Loucy (cell line): ENCODE results near the gene RAD50.

Source experiments
- EZH2phosphoT487 ChIP-seq: fragments of 200-600 bp; IDR thresholded peaks from 2 replicates; pipeline ENCODE4 v1.6.1; 2018; ENCODE audit warnings: antibody characterized with exemption, mild to moderate bottlenecking, moderate library complexity, borderline replicate concordance
- TF ChIP-seq, protein P1 (sequence below): fragments of 200-600 bp; sonication (generic); conservative IDR thresholded peaks from 2 replicates; pipeline ENCODE4 v1.5.1; 2014; ENCODE audit warnings: mild to moderate bottlenecking, antibody characterized with exemption, low read length

DNA sequence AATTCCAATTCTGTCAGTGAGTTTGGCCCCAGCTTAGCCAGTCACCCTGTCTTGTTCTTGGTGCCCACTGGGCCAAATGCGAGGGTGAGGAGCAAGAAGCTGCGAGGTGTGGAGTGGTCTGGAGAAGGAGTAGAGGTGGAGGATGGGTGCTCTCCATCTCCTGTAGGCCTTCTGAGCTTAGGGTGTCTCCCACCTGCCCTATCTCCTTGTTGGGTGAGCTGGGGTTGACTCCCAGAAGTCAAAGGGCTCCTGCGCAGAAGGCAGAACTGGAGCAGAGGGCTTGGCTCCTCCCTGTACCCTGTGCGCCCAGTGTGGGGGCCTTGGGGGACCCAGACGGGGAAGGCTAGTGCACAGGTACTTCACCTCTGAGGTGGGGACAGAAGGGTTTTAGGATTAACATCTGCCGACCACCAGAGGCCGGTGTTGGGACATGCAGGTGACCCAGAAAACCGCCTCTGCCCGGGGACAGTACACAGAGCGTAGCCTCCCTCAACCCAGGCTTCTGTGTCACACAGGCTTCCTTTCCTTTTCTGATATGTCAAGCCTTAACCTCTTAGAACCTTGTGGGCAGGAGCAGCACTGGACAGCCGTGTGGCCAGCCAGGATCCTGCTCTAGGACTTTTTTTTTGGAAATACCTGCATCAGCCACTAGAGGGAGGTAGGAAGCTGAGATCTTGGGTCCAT lies 30.3 kb upstream of the RAD50 start:
- TF ChIP-seq, protein P1, sequence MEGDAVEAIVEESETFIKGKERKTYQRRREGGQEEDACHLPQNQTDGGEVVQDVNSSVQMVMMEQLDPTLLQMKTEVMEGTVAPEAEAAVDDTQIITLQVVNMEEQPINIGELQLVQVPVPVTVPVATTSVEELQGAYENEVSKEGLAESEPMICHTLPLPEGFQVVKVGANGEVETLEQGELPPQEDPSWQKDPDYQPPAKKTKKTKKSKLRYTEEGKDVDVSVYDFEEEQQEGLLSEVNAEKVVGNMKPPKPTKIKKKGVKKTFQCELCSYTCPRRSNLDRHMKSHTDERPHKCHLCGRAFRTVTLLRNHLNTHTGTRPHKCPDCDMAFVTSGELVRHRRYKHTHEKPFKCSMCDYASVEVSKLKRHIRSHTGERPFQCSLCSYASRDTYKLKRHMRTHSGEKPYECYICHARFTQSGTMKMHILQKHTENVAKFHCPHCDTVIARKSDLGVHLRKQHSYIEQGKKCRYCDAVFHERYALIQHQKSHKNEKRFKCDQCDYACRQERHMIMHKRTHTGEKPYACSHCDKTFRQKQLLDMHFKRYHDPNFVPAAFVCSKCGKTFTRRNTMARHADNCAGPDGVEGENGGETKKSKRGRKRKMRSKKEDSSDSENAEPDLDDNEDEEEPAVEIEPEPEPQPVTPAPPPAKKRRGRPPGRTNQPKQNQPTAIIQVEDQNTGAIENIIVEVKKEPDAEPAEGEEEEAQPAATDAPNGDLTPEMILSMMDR, result peak; percentile 84
- no peak for TF ChIP-seq EZH2phosphoT487
